ENCODE results near the gene WASL. TPM values are rescaled to one million over a fixed set of nuclear protein-coding genes. Genes with fewer than 3 reads are reported as not detected.
"Not testable (repeated sequence)": the region's sequence is repeated elsewhere in the genome, so short reads cannot be mapped to it uniquely, and the experiment has no call there.

The WASL gene
- total RNA-seq (1 to 10 TPM; 7.3 to 7.4 TPM), polyA plus RNA-seq (2.8 TPM)

GRCh38 chr7:123748734-123749536 is at the start of gene WASL:
TSS of gene WASL (minus strand) at chr7:123749003. CDS start at chr7:123748734, 269 bp downstream.
- DNase-seq = peak; percentile 79 to 90 (median 89)
- no peaks in the 10 kb centered on the region for H3K9me3 ChIP-seq (ENCODE audit: low read length)
- H3K27ac Mint-ChIP-seq = peak within 1 kb of the TSS; percentile 91 to 97 (median 94)

GRCh38 chr7:123797673-123798531 is 49.1 kb upstream of the WASL start:
- no peak overlapping the region for H3K4me3 Mint-ChIP-seq

More at GRCh38 chr7:123748734-123749536, at the start of gene WASL:
- Histone ChIP-seq H3K27me3 (ENCODE audit: insufficient read depth, low read length, poor library complexity, severe bottlenecking) (no peaks in the 10 kb centered on the region), H3K4me1 (ENCODE audit: insufficient read depth, low read length) (peaks cover 36% of the 10 kb centered on the region), H3K4me3 (ENCODE audit: low read length) (peak within 1 kb of the TSS; percentile 85), H3K27ac (ENCODE audit: low read depth, low read length) (peak within 1 kb of the TSS; percentile 87), H3K36me3 (ENCODE audit: insufficient read depth, low read length) (no peaks in the 10 kb centered on the region)
- ChIA-PET CTCF (interaction anchor here (0.6 to 2.5 kb wide), 13 partner anchors 11 to 255 kb away, joined by 3 to 8 read pairs (median 4); partner anchors contain the start of gene NDUFA5), POLR2A (interaction anchor here (0.6 to 2.0 kb wide), 6 partner anchors 12 to 1181 kb away, joined by 3 to 16 read pairs (median 4); partner anchors contain the start of genes IQUB, NDUFA5 and POT1)
- peak within 1 kb of the TSS; percentile 88 to 99 (median 95) for H3K4me3 Mint-ChIP-seq
- no peaks in the 10 kb centered on the region for H3K9me3 Mint-ChIP-seq
- peaks cover 50 to 66% (median 66%) of the 10 kb centered on the region in 3 donors for H3K4me1 Mint-ChIP-seq
- no peaks in the 10 kb centered on the region for H3K27me3 Mint-ChIP-seq
- peaks cover 0 to 15% (median 0%) of the 10 kb centered on the region in 3 donors for H3K36me3 Mint-ChIP-seq

GRCh38 chr7:123796568-123796967 is 47.8 kb upstream of the WASL start:
- Histone ChIP-seq H3K9me3 (ENCODE audit: low read length) (no peaks in the 10 kb centered on the region), H3K4me3 (ENCODE audit: low read length) (no peak overlapping the region), H3K4me1 (ENCODE audit: insufficient read depth, low read length) (no peaks in the 10 kb centered on the region), H3K27ac (ENCODE audit: low read depth, low read length) (no peak overlapping the region), H3K27me3 (ENCODE audit: insufficient read depth, low read length, poor library complexity, severe bottlenecking) (no peaks in the 10 kb centered on the region), H3K36me3 (ENCODE audit: insufficient read depth, low read length) (no peaks in the 10 kb centered on the region)
- no peak for DNase-seq
- no peaks in the 10 kb centered on the region for H3K27me3 Mint-ChIP-seq
- ChIA-PET CTCF (no interaction called here), POLR2A (no interaction called here)
- peaks cover 0 to 2% (median 0%) of the 10 kb centered on the region in 5 donors for H3K9me3 Mint-ChIP-seq
- H3K36me3 Mint-ChIP-seq = no peaks in the 10 kb centered on the region
- H3K4me3 Mint-ChIP-seq = no peak overlapping the region
- H3K4me1 Mint-ChIP-seq = no peaks in the 10 kb centered on the region
- H3K27ac Mint-ChIP-seq = no peak overlapping the region

More at GRCh38 chr7:123797673-123798531, 49.1 kb upstream of the WASL start:
- H3K4me3 ChIP-seq (ENCODE audit: low read length) = no peak overlapping the region
- Mint-ChIP-seq H3K27ac (no peak overlapping the region), H3K27me3 (no peaks in the 10 kb centered on the region), H3K9me3 (peaks cover 0 to 2% (median 0%) of the 10 kb centered on the region in 5 donors), H3K4me1 (no peaks in the 10 kb centered on the region), H3K36me3 (no peaks in the 10 kb centered on the region)
- no peaks in the 10 kb centered on the region for H3K27me3 ChIP-seq (ENCODE audit: insufficient read depth, low read length, poor library complexity, severe bottlenecking)
- no peaks in the 10 kb centered on the region for H3K4me1 ChIP-seq (ENCODE audit: insufficient read depth, low read length)
- ChIA-PET CTCF (interaction anchor here (1.5 kb wide), 1 partner anchor 67 kb away, joined by 5 read pairs; no protein-coding TSS in a partner anchor), POLR2A (no interaction called here)
- no peaks in the 10 kb centered on the region for H3K36me3 ChIP-seq (ENCODE audit: insufficient read depth, low read length)
- no peak overlapping the region for H3K27ac ChIP-seq (ENCODE audit: low read depth, low read length)
- H3K9me3 ChIP-seq (ENCODE audit: low read length) = no peaks in the 10 kb centered on the region
- peak in 1 of 5 donors; percentile 2 for DNase-seq

- Histone ChIP-seq H3K4me3 (ENCODE audit: low read length) (no peak overlapping the region), H3K36me3 (ENCODE audit: insufficient read depth, low read length) (no peaks in the 10 kb centered on the region), H3K9me3 (ENCODE audit: low read length) (no peaks in the 10 kb centered on the region), H3K27ac (ENCODE audit: low read depth, low read length) (no peak overlapping the region), H3K27me3 (ENCODE audit: insufficient read depth, low read length, poor library complexity, severe bottlenecking) (no peaks in the 10 kb centered on the region), H3K4me1 (ENCODE audit: insufficient read depth, low read length) (no peaks in the 10 kb centered on the region)
- ChIA-PET CTCF (no interaction called here), POLR2A (no interaction called here)
- H3K27me3 Mint-ChIP-seq = no peaks in the 10 kb centered on the region
- no peaks in the 10 kb centered on the region for H3K4me1 Mint-ChIP-seq
- H3K27ac Mint-ChIP-seq = no peak overlapping the region
- DNase-seq = no peak
- H3K9me3 Mint-ChIP-seq = peaks cover 0 to 2% (median 0%) of the 10 kb centered on the region in 5 donors
- no peaks in the 10 kb centered on the region for H3K36me3 Mint-ChIP-seq
- no peak overlapping the region for H3K4me3 Mint-ChIP-seq
Observed at GRCh38 chr7:123795917-123796316, 47.1 kb upstream of the WASL start.

GRCh38 chr7:123795116-123795515 is 46.3 kb upstream of the WASL start:
- H3K27me3 Mint-ChIP-seq; H3K36me3 Mint-ChIP-seq; H3K27ac ChIP-seq (ENCODE audit: low read depth, low read length); H3K9me3 ChIP-seq (ENCODE audit: low read length); H3K4me3 Mint-ChIP-seq; H3K9me3 Mint-ChIP-seq; CTCF ChIA-PET; H3K4me1 Mint-ChIP-seq; H3K27me3 ChIP-seq (ENCODE audit: insufficient read depth, low read length, poor library complexity, severe bottlenecking); H3K4me1 ChIP-seq (ENCODE audit: insufficient read depth, low read length); POLR2A ChIA-PET; H3K27ac Mint-ChIP-seq; H3K4me3 ChIP-seq (ENCODE audit: low read length); H3K36me3 ChIP-seq (ENCODE audit: insufficient read depth, low read length); DNase-seq: not testable (repeated sequence)

GRCh38 chr7:123792547-123792946 is 43.7 kb upstream of the WASL start:
- Mint-ChIP-seq H3K27ac (no peak overlapping the region), H3K9me3 (peaks cover 0 to 2% (median 0%) of the 10 kb centered on the region in 5 donors), H3K4me1 (no peaks in the 10 kb centered on the region), H3K4me3 (no peak overlapping the region), H3K36me3 (no peaks in the 10 kb centered on the region), H3K27me3 (no peaks in the 10 kb centered on the region)
- Histone ChIP-seq H3K27ac (ENCODE audit: low read depth, low read length) (no peak overlapping the region), H3K9me3 (ENCODE audit: low read length) (no peaks in the 10 kb centered on the region), H3K36me3 (ENCODE audit: insufficient read depth, low read length) (no peaks in the 10 kb centered on the region), H3K4me1 (ENCODE audit: insufficient read depth, low read length) (no peaks in the 10 kb centered on the region), H3K4me3 (ENCODE audit: low read length) (no peak overlapping the region), H3K27me3 (ENCODE audit: insufficient read depth, low read length, poor library complexity, severe bottlenecking) (no peaks in the 10 kb centered on the region)
- DNase-seq = no peak
- ChIA-PET CTCF (no interaction called here), POLR2A (no interaction called here)

GRCh38 chr7:123791001-123791400 is 42.2 kb upstream of the WASL start:
- H3K4me3 ChIP-seq (ENCODE audit: low read length) = no peak overlapping the region
- DNase-seq = no peak
- Mint-ChIP-seq H3K27ac (no peak overlapping the region), H3K9me3 (peaks cover 0 to 2% (median 0%) of the 10 kb centered on the region in 5 donors), H3K4me1 (no peaks in the 10 kb centered on the region), H3K36me3 (no peaks in the 10 kb centered on the region), H3K27me3 (no peaks in the 10 kb centered on the region), H3K4me3 (no peak overlapping the region)
- no peaks in the 10 kb centered on the region for H3K27me3 ChIP-seq (ENCODE audit: insufficient read depth, low read length, poor library complexity, severe bottlenecking)
- no peaks in the 10 kb centered on the region for H3K9me3 ChIP-seq (ENCODE audit: low read length)
- no peak overlapping the region for H3K27ac ChIP-seq (ENCODE audit: low read depth, low read length)
- CTCF ChIA-PET = no interaction called here
- no peaks in the 10 kb centered on the region for H3K36me3 ChIP-seq (ENCODE audit: insufficient read depth, low read length)
- no peaks in the 10 kb centered on the region for H3K4me1 ChIP-seq (ENCODE audit: insufficient read depth, low read length)
- POLR2A ChIA-PET = no interaction called here

GRCh38 chr7:123789817-123790216 is 41.0 kb upstream of the WASL start:
- CTCF ChIA-PET = no interaction called here
- Histone ChIP-seq H3K4me3 (ENCODE audit: low read length) (no peak overlapping the region), H3K27me3 (ENCODE audit: insufficient read depth, low read length, poor library complexity, severe bottlenecking) (no peaks in the 10 kb centered on the region), H3K36me3 (ENCODE audit: insufficient read depth, low read length) (no peaks in the 10 kb centered on the region), H3K4me1 (ENCODE audit: insufficient read depth, low read length) (no peaks in the 10 kb centered on the region), H3K9me3 (ENCODE audit: low read length) (no peaks in the 10 kb centered on the region), H3K27ac (ENCODE audit: low read depth, low read length) (no peak overlapping the region)
- Mint-ChIP-seq H3K27ac (no peak overlapping the region), H3K4me3 (no peak overlapping the region), H3K27me3 (no peaks in the 10 kb centered on the region), H3K9me3 (no peaks in the 10 kb centered on the region), H3K36me3 (no peaks in the 10 kb centered on the region), H3K4me1 (no peaks in the 10 kb centered on the region)
- POLR2A ChIA-PET = no interaction called here
- DNase-seq = no peak

All from CD8-positive, alpha-beta memory T cell (primary cell).